ENCODE data around the gene KCNC3.

- TF ChIP-seq CTCF (IDR thresholded peaks at IDR 0.05; ENCODE audit: poor library complexity), result no peak
- no peak for TF ChIP-seq EZH2phosphoT487 (IDR thresholded peaks at IDR 0.05; ENCODE audit: low read depth, severe bottlenecking, unreplicated experiment)
- no peak for TF ChIP-seq EZH2 (IDR thresholded peaks at IDR 0.05; ENCODE audit: borderline replicate concordance)
These were observed 29.5 kb upstream of the KCNC3 start for GRCh38 chr19:50358483-50359327.
